ENCODE measurements around the gene GABRG3.

The GABRG3 gene

GRCh38 chr15:27532358-27532757 lies 561.4 kb downstream of the GABRG3 start:
- peak; percentile 75 for DNase-seq

- DNase-seq = peak; percentile 9
Measured at GRCh38 chr15:27535445-27536129, 564.6 kb downstream of the GABRG3 start.

- DNase-seq = no peak
Measured at GRCh38 chr15:27538325-27538724, 567.3 kb downstream of the GABRG3 start.

- DNase-seq = no peak
Measured at GRCh38 chr15:27541581-27541980, 570.6 kb downstream of the GABRG3 start.

GRCh38 chr15:27545494-27546255 lies 574.7 kb downstream of the GABRG3 start:
- DNase-seq = no peak

- DNase-seq = no peak
Measured at GRCh38 chr15:27549746-27550145, 578.8 kb downstream of the GABRG3 start.

GRCh38 chr15:27550635-27551034 lies 579.7 kb downstream of the GABRG3 start:
- no peak for DNase-seq

- DNase-seq = no peak
Measured at GRCh38 chr15:27561816-27562215, 590.8 kb downstream of the GABRG3 start.

GRCh38 chr15:27563765-27564370 lies 592.9 kb downstream of the GABRG3 start:
- DNase-seq = no peak

GRCh38 chr15:27564656-27565055 lies 593.7 kb downstream of the GABRG3 start:
- DNase-seq = no peak

- no peak for DNase-seq
Measured at GRCh38 chr15:27570746-27571145, 599.8 kb downstream of the GABRG3 start.

- no peak for DNase-seq
Measured at GRCh38 chr15:27573805-27574485, 603.0 kb downstream of the GABRG3 start.

GRCh38 chr15:27574541-27575054 lies 603.6 kb downstream of the GABRG3 start:
- DNase-seq = no peak

- no peak for DNase-seq
Measured at GRCh38 chr15:27575521-27575920, 604.5 kb downstream of the GABRG3 start.

GRCh38 chr15:27576576-27576975 lies 605.6 kb downstream of the GABRG3 start:
- no peak for DNase-seq

- no peak for DNase-seq
Measured at GRCh38 chr15:27579738-27580137, 608.8 kb downstream of the GABRG3 start.

GRCh38 chr15:27582726-27583410 lies 611.9 kb downstream of the GABRG3 start:
- DNase-seq = no peak

GRCh38 chr15:27583651-27584050 lies 612.7 kb downstream of the GABRG3 start:
- DNase-seq = no peak

- DNase-seq = no peak
Measured at GRCh38 chr15:27585041-27585640, 614.2 kb downstream of the GABRG3 start.

- DNase-seq = no peak
Measured at GRCh38 chr15:27587810-27588209, 616.8 kb downstream of the GABRG3 start.

- no peak for DNase-seq
Measured at GRCh38 chr15:27589260-27589659, 618.3 kb downstream of the GABRG3 start.

- no peak for DNase-seq
Measured at GRCh38 chr15:27589782-27590181, 618.8 kb downstream of the GABRG3 start.

Measured in OCI-M1 (cell line).